K562 (cell line): ENCODE data around the gene SHLD1. TPM values are rescaled to one million over a fixed set of nuclear protein-coding genes. Genes with fewer than 3 reads are reported as not detected.

ENCODE experiments used
- ARID3A ChIP-seq: IDR thresholded peaks from 2 replicates; pipeline ENCODE4 v1.6.1; 2012; ENCODE audit warnings: low read depth, low read length, improper control_type of control experiment, borderline replicate concordance
- GTF2E2 ChIP-seq: fragments of 200-800 bp; sonication (Bioruptor generic); IDR thresholded peaks from 2 replicates; pipeline ENCODE4 v1.6.1; 2016; ENCODE audit warnings: missing genetic modification characterization, missing compliant biosample characterization
- HBP1 ChIP-seq: fragments of 450-650 bp; formaldehyde crosslinking; IDR thresholded peaks from 2 replicates; pipeline ENCODE4 v1.4.0; 2022; ENCODE audit warnings: missing genetic modification characterization
- HLTF ChIP-seq: fragments of 450-650 bp; IDR thresholded peaks from 2 replicates; pipeline ENCODE4 v1.6.1; 2016
- L3MBTL2 ChIP-seq: fragments of 450-650 bp; IDR thresholded peaks from 2 replicates; pipeline ENCODE4 v1.6.1; 2016; ENCODE audit warnings: mild to moderate bottlenecking, moderate library complexity
- MTA2 ChIP-seq: fragments of 450-650 bp; IDR thresholded peaks from 2 replicates; pipeline ENCODE4 v1.6.1; 2016; ENCODE audit warnings: low read depth
- POLR2G ChIP-seq: fragments of 200-400 bp; formaldehyde crosslinking; IDR thresholded peaks from 2 replicates; pipeline ENCODE4 v1.6.1; 2017; ENCODE audit warnings: low read depth, mild to moderate bottlenecking, antibody characterized with exemption, low read length, moderate library complexity
- SIN3B ChIP-seq: fragments of 450-650 bp; IDR thresholded peaks from 2 replicates; pipeline ENCODE4 v1.6.1; 2017; ENCODE audit warnings: low read depth, mild to moderate bottlenecking, moderate library complexity
- SREBF1 ChIP-seq: fragments of 150-350 bp; IDR thresholded peaks from 2 replicates; pipeline ENCODE4 v1.6.1; 2014; ENCODE audit warnings: antibody characterized with exemption, low read depth, low read length, borderline replicate concordance
- ZBTB8A ChIP-seq: fragments of 450-650 bp; IDR thresholded peaks from 2 replicates; pipeline ENCODE4 v1.6.1; 2018; ENCODE audit warnings: mild to moderate bottlenecking, moderate library complexity; ENCODE audit not compliant: partially characterized antibody
- ZNF778 ChIP-seq: fragments of 450-650 bp; formaldehyde crosslinking; IDR thresholded peaks from 2 replicates; pipeline ENCODE4 v1.4.0; 2020; ENCODE audit warnings: mild to moderate bottlenecking, moderate library complexity
- polyA plus RNA-seq, 8 experiments: library from polyadenylated mRNA; depleted of rRNA in 4 of 8; stranded (reverse) in 5 of 8; unstranded in 3 of 8; fragments of >200 nt; fragmentation: Nextera tagmentation in 2 of 8; fragmentation: Illumina TruSeq in 1 of 8; extraction: Ambion mirVana in 2 of 8; extraction: Trizol in 1 of 8; gene quantifications; 2 replicates each; pipeline versions ENCODE4 v1.2.1 to v1.2.3, GENCODE V29; 2011 to 2014; ENCODE audit warnings: inconsistent platforms in 1 of 8, missing spikeins in 1 of 8
- total RNA-seq, 7 experiments: library from RNA; depleted of rRNA in 6 of 7; stranded (reverse); fragments of >200 nt in 6 of 7; fragmentation: Illumina TruSeq in 2 of 7; extraction: Trizol in 2 of 7; gene quantifications; 2 replicates each; pipeline versions ENCODE4 v1.2.1 to v1.2.3, GENCODE V29; 2011 to 2021; ENCODE audit warnings: low replicate concordance in 1 of 7
- TF ChIP-seq, protein P1 (sequence below), 2 experiments: fragments of 450-650 bp in 1 of 2; sonication (generic) in 1 of 2; formaldehyde crosslinking in 1 of 2; IDR thresholded peaks; 2 replicates each; pipeline versions ENCODE4 v1.7.1 to v1.9.0; 2016 to 2022; ENCODE audit warnings: inconsistent platforms in 1 of 2, mild to moderate bottlenecking in 1 of 2, missing genetic modification reagents in 1 of 2
- TF ChIP-seq, protein P2 (sequence below): fragments of 250-450 bp; sonication (Bioruptor Pico); IDR thresholded peaks from 2 replicates; pipeline ENCODE4 v1.4.0; 2020; ENCODE audit warnings: mild to moderate bottlenecking, moderate library complexity

SHLD1 gene
- total and polyA plus RNA-seq, 9 of the 15 experiments (the other 6 are each of a cell fraction or from before 2014, with no cell fraction given), result 3.7 to 21.6 (median 8.2) TPM

DNA sequence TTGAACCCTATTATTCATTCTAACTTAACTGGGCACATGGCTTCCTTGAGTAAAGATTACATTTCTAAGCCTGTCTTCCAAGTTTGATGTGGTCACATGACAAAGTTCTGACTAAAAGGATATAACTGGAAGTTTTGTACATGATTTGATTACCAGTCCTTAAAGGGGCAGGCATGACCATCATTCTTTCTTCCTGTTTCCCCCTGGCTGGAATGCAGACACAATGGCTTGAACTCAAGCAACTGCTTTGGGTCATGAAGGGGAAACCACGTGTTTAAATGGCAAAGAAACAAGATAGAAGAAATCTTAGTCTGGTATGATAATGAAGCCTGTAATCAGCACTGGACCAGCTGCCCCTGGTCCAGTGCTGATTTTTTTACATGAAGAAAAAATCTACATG lies 15.6 kb upstream of the SHLD1 start (continued):
- TF ChIP-seq, protein P1, sequence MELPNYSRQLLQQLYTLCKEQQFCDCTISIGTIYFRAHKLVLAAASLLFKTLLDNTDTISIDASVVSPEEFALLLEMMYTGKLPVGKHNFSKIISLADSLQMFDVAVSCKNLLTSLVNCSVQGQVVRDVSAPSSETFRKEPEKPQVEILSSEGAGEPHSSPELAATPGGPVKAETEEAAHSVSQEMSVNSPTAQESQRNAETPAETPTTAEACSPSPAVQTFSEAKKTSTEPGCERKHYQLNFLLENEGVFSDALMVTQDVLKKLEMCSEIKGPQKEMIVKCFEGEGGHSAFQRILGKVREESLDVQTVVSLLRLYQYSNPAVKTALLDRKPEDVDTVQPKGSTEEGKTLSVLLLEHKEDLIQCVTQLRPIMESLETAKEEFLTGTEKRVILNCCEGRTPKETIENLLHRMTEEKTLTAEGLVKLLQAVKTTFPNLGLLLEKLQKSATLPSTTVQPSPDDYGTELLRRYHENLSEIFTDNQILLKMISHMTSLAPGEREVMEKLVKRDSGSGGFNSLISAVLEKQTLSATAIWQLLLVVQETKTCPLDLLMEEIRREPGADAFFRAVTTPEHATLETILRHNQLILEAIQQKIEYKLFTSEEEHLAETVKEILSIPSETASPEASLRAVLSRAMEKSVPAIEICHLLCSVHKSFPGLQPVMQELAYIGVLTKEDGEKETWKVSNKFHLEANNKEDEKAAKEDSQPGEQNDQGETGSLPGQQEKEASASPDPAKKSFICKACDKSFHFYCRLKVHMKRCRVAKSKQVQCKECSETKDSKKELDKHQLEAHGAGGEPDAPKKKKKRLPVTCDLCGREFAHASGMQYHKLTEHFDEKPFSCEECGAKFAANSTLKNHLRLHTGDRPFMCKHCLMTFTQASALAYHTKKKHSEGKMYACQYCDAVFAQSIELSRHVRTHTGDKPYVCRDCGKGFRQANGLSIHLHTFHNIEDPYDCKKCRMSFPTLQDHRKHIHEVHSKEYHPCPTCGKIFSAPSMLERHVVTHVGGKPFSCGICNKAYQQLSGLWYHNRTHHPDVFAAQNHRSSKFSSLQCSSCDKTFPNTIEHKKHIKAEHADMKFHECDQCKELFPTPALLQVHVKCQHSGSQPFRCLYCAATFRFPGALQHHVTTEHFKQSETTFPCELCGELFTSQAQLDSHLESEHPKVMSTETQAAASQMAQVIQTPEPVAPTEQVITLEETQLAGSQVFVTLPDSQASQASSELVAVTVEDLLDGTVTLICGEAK (IDR thresholded peaks at IDR 0.05), result no peak
- TF ChIP-seq, protein P1 (CRISPR knock-in tag; IDR thresholded peaks at IDR 0.05), result no peak
- TF ChIP-seq HLTF, result peak; percentile 80; the same call in 1 of the 2 replicates
- no peak for TF ChIP-seq MTA2
- no peak for TF ChIP-seq HBP1 (CRISPR knock-in tag)
- no peak for TF ChIP-seq ZNF778 (CRISPR knock-in tag)
- TF ChIP-seq ZBTB8A, result no peak
- TF ChIP-seq L3MBTL2, result peak; percentile 33
- TF ChIP-seq POLR2G, result no peak
- no peak for TF ChIP-seq SREBF1
- TF ChIP-seq, protein P2, sequence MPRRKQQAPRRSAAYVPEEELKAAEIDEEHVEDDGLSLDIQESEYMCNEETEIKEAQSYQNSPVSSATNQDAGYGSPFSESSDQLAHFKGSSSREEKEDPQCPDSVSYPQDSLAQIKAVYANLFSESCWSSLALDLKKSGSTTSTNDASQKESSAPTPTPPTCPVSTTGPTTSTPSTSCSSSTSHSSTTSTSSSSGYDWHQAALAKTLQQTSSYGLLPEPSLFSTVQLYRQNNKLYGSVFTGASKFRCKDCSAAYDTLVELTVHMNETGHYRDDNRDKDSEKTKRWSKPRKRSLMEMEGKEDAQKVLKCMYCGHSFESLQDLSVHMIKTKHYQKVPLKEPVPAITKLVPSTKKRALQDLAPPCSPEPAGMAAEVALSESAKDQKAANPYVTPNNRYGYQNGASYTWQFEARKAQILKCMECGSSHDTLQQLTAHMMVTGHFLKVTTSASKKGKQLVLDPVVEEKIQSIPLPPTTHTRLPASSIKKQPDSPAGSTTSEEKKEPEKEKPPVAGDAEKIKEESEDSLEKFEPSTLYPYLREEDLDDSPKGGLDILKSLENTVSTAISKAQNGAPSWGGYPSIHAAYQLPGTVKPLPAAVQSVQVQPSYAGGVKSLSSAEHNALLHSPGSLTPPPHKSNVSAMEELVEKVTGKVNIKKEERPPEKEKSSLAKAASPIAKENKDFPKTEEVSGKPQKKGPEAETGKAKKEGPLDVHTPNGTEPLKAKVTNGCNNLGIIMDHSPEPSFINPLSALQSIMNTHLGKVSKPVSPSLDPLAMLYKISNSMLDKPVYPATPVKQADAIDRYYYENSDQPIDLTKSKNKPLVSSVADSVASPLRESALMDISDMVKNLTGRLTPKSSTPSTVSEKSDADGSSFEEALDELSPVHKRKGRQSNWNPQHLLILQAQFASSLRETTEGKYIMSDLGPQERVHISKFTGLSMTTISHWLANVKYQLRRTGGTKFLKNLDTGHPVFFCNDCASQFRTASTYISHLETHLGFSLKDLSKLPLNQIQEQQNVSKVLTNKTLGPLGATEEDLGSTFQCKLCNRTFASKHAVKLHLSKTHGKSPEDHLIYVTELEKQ (CRISPR knock-in tag), result no peak
- no peak for TF ChIP-seq GTF2E2 (tag)
- TF ChIP-seq ARID3A, result no peak
- no peak for TF ChIP-seq SIN3B
